IMR-90 (cell line): Measurements from ENCODE around the gene MARCOL. TPM values are rescaled to one million over a fixed set of nuclear protein-coding genes. Genes with fewer than 3 reads are reported as not detected.

Experiments used
- ATAC-seq: fragments of 200-7000 bp; cut with Tn5 transposase; 2 replicates; pipeline ENCODE4 v1.9.1; 2020; ENCODE audit warnings: low read depth, mild to moderate bottlenecking, moderate library complexity
- BruUV-seq: library from RNA; stranded (reverse); fragments of 400-500 nt; replicated peaks from 2 replicates; lab custom pipeline; 2021; lab: Mats Ljungman, UMichigan
- CTCF ChIA-PET: fragments of 300-600 bp; formaldehyde crosslinking; extraction: SDS; loops from one replicate; lab custom pipeline; 2021; ENCODE audit warnings: antibody characterized with exemption; lab: Yijun Ruan, JAX
- POLR2A ChIA-PET: fragments of 300-600 bp; sonication (Branson Sonifier 250); formaldehyde crosslinking; loops from one replicate; lab custom pipeline; 2022; ENCODE audit warnings: antibody characterized with exemption; ENCODE audit not compliant: unreplicated experiment; lab: Charles Lee
- DNase-seq: peaks from one replicate; pipeline ENCODE4 v3.0.0; 2013
- H2AFZ ChIP-seq: replicated peaks from 2 replicates; pipeline ENCODE3; 2013; ENCODE audit warnings: low read length, mild to moderate bottlenecking; ENCODE audit not compliant: poor library complexity
- H2AK5ac ChIP-seq: 2 replicates; pipeline ENCODE4 v1.6.1; 2013; ENCODE audit warnings: low read depth, low read length, inconsistent platforms
- H2AK9ac ChIP-seq: replicated peaks from 2 replicates; pipeline ENCODE3; 2013; ENCODE audit warnings: mild to moderate bottlenecking, low read depth, low read length, moderate library complexity; ENCODE audit not compliant: poor library complexity
- H2BK120ac ChIP-seq: 2 replicates; pipeline ENCODE4 v1.6.1; 2013; ENCODE audit warnings: low read depth, low read length, inconsistent platforms
- H2BK15ac ChIP-seq: 3 replicates; pipeline ENCODE4 v1.6.1; 2013; ENCODE audit warnings: low read depth, low read length, inconsistent platforms
- H2BK20ac ChIP-seq: 2 replicates; pipeline ENCODE4 v1.6.1; 2013; ENCODE audit warnings: low read depth, mild to moderate bottlenecking, inconsistent platforms, low read length, moderate library complexity
- H2BK5ac ChIP-seq: 2 replicates; pipeline ENCODE4 v1.6.1; 2013; ENCODE audit warnings: mild to moderate bottlenecking, low read depth, low read length, inconsistent platforms; ENCODE audit not compliant: poor library complexity, severe bottlenecking
- H3K14ac ChIP-seq: replicated peaks from 2 replicates; pipeline ENCODE4 v1.6.1; 2013; ENCODE audit warnings: low read depth, low read length, inconsistent platforms
- H3K18ac ChIP-seq: 2 replicates; pipeline ENCODE4 v1.6.1; 2013; ENCODE audit warnings: low read depth, low read length, control low read depth
- H3K23ac ChIP-seq: 2 replicates; pipeline ENCODE4 v1.6.1; 2013; ENCODE audit warnings: low read depth, low read length, inconsistent platforms
- H3K27ac ChIP-seq: 2 replicates; pipeline ENCODE4 v1.5.1; 2013; ENCODE audit warnings: mild to moderate bottlenecking, control low read depth, low read length; ENCODE audit not compliant: insufficient read depth
- H3K27me3 ChIP-seq: 2 replicates; pipeline ENCODE4 v1.6.1; 2013; ENCODE audit warnings: low read length; ENCODE audit not compliant: control insufficient read depth, insufficient read depth
- H3K36me3 ChIP-seq: 2 replicates; pipeline ENCODE4 v1.6.1; 2013; ENCODE audit warnings: low read length, mixed read lengths; ENCODE audit not compliant: control insufficient read depth, insufficient read depth
- H3K4ac ChIP-seq: 2 replicates; pipeline ENCODE4 v1.6.1; 2013; ENCODE audit warnings: low read depth, low read length, inconsistent platforms
- H3K4me1 ChIP-seq: 2 replicates; pipeline ENCODE4 v1.6.1; 2013; ENCODE audit warnings: low read length, mixed read lengths; ENCODE audit not compliant: control insufficient read depth, insufficient read depth
- H3K4me2 ChIP-seq: 2 replicates; pipeline ENCODE4 v1.6.1; 2013; ENCODE audit warnings: low read depth, mild to moderate bottlenecking, control low read depth, low read length, moderate library complexity
- H3K4me3 ChIP-seq: 2 replicates; pipeline ENCODE4 v1.5.1; 2013; ENCODE audit warnings: low read depth, mild to moderate bottlenecking, control low read depth, low read length, moderate library complexity; ENCODE audit not compliant: insufficient read depth
- H3K56ac ChIP-seq: 2 replicates; pipeline ENCODE4 v1.6.1; 2013; ENCODE audit warnings: low read length, inconsistent platforms; ENCODE audit not compliant: insufficient read depth; ENCODE audit errors: extremely low read depth
- H3K79me1 ChIP-seq, 2 experiments: 2 replicates each; pipeline ENCODE4 v1.6.1; 2013; ENCODE audit warnings: low read length in 2 of 2, inconsistent platforms in 1 of 2, low read depth in 1 of 2
- H3K9ac ChIP-seq: 2 replicates; pipeline ENCODE4 v1.6.1; 2013; ENCODE audit warnings: low read depth, low read length, control low read depth
- H3K9me1 ChIP-seq: 2 replicates; pipeline ENCODE4 v1.6.1; 2013; ENCODE audit warnings: low read length, inconsistent platforms; ENCODE audit not compliant: insufficient read depth
- H3K9me3 ChIP-seq: 2 replicates; pipeline ENCODE4 v1.6.1; 2013; ENCODE audit warnings: low read length; ENCODE audit not compliant: control insufficient read depth, insufficient read depth
- H4K20me1 ChIP-seq: 2 replicates; pipeline ENCODE4 v1.6.1; 2013; ENCODE audit warnings: low read length, inconsistent platforms; ENCODE audit not compliant: insufficient read depth
- H4K5ac ChIP-seq: 2 replicates; pipeline ENCODE4 v1.6.1; 2013; ENCODE audit warnings: mild to moderate bottlenecking, low read depth, low read length, control low read depth
- H4K8ac ChIP-seq, 2 experiments: 2 replicates each; pipeline ENCODE4 v1.6.1; 2013; ENCODE audit warnings: low read depth in 2 of 2, low read length in 2 of 2, control low read depth in 1 of 2, inconsistent platforms in 1 of 2
- H4K91ac ChIP-seq: 2 replicates; pipeline ENCODE4 v1.6.1; 2013; ENCODE audit warnings: low read depth, low read length, inconsistent platforms; ENCODE audit not compliant: insufficient read depth
- CEBPB ChIP-seq: IDR thresholded peaks from 2 replicates; pipeline ENCODE4 v1.6.1; 2012; ENCODE audit warnings: low read depth, low read length, improper control_type of control experiment
- CHD1 ChIP-seq: IDR thresholded peaks from 2 replicates; pipeline ENCODE4 v1.6.1; 2012; ENCODE audit warnings: low read depth, low read length, improper control_type of control experiment
- FOS ChIP-seq: fragments of 150-350 bp; IDR thresholded peaks from 2 replicates; pipeline ENCODE4 v1.6.1; 2016; ENCODE audit warnings: low read depth, low read length
- MAFK ChIP-seq: IDR thresholded peaks from 2 replicates; pipeline ENCODE4 v1.6.1; 2012; ENCODE audit warnings: low read depth, low read length, improper control_type of control experiment
- MAZ ChIP-seq: IDR thresholded peaks from 2 replicates; pipeline ENCODE4 v1.6.1; 2012; ENCODE audit warnings: low read depth, mild to moderate bottlenecking, low read length, improper control_type of control experiment, moderate library complexity, borderline replicate concordance
- WGBS, 2 experiments: methylation state at CpG; one replicate each; pipeline versions ENCODE4 v1.1.5 to v1.1.7; 2013; ENCODE audit warnings: missing lambda C conversion rate in 2 of 2; ENCODE audit not compliant: insufficient read length in 1 of 2; ENCODE audit errors: extremely low coverage in 2 of 2; 5-methylcytosine and 5-hydroxymethylcytosine counted together
- dilution Hi-C: fragments of 300-500 bp; cut with HindIII; formaldehyde crosslinking; loops from one replicate; pipeline ENCODE4 v1.14.3; 2018; ENCODE audit warnings: low sequenced_read_pairs; ENCODE audit not compliant: unreplicated experiment
- in situ Hi-C: fragments of 300-500 bp; cut with MboI; formaldehyde crosslinking; loops from 3 replicates; pipeline ENCODE4 v1.14.3; 2019; ENCODE audit warnings: low sequenced_read_pairs, inconsistent platforms, mixed read lengths
- intact Hi-C: fragments of 100-400 bp; cut with micrococcal nuclease; formaldehyde crosslinking; loops from 2 replicates; pipeline ENCODE4 v1.10.0; 2022
- polyA plus RNA-seq, 3 experiments: library from polyadenylated mRNA; depleted of rRNA; stranded (reverse); fragments of >200 nt; gene quantifications; 2 replicates each; pipeline ENCODE4 v1.2.3, GENCODE V29; 2012; ENCODE audit warnings: low replicate concordance in 1 of 3
- total RNA-seq: library from RNA; depleted of rRNA; stranded (reverse); fragments of >200 nt; gene quantifications from 2 replicates; pipeline ENCODE4 v1.2.3, GENCODE V29; 2012
- TF ChIP-seq, protein P1 (sequence below): conservative IDR thresholded peaks from 2 replicates; pipeline ENCODE4 v1.5.1; 2012; ENCODE audit warnings: mild to moderate bottlenecking, low read depth, low read length, improper control_type of control experiment

MARCOL gene
- total and polyA plus RNA-seq, 2 of the 4 experiments (the other 2 are of a cell fraction): not detected

DNA sequence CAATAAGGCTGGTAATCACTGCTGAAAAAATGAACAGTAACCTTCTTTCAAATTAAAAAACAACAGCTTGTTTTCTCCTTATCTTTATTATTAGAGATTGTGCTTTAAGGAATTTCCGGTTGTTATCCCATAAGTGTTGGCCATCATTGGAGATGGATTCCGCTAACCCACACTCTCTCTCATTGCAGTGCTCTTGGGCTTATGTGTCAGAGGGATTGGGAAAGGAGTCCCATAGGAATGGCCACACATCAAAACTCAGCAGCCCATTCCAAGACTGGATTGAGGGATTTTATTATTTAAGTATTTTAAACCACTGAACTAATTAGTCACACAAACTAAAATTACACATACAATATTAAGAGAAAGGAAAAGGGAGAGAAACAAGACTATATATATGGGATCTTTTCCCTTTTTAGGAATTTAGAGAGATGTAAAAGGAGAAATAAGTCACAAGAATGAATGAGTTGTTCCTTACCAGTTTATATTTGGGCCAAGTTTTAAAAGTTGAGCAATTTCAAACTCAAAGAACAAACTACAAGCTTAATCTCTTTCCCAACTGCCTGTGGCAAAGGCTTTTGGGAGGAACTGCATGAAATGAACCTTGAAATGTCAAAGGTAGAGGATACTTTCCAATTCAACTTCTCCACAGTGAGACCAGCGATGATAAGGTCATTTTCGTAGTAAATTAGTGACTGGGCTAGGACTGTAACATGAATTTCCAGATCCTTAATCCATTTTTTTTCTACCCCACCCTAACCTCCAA lies 33.1 kb upstream of the MARCOL start:
- Histone ChIP-seq H3K18ac (no peak overlapping the region), H2AFZ (no peak overlapping the region), H4K8ac (no peak overlapping the region), H3K36me3 (no peaks in the 10 kb centered on the region), H3K9me1 (no peaks in the 10 kb centered on the region), H4K5ac (no peak overlapping the region), H2AK9ac (no peak overlapping the region), H3K56ac (no peak overlapping the region), H4K20me1 (no peaks in the 10 kb centered on the region), H3K14ac (no peak overlapping the region), H2BK15ac (no peak overlapping the region), H3K9ac (no peak overlapping the region), H3K4me1 (no peaks in the 10 kb centered on the region), H2BK20ac (no peak overlapping the region), H3K79me1 (no peaks in the 10 kb centered on the region), H3K27ac (no peak overlapping the region), H3K9me3 (no peaks in the 10 kb centered on the region), H3K4me2 (no peak overlapping the region), H3K23ac (no peak overlapping the region), H3K4me3 (no peak overlapping the region), H2BK120ac (no peak overlapping the region), H4K91ac (no peak overlapping the region), H3K27me3 (no peaks in the 10 kb centered on the region), H2BK5ac (no peak overlapping the region), H2AK5ac (no peak overlapping the region), H3K4ac (no peak overlapping the region)
- WGBS, 2 experiments: no CpG with 5 or more reads among the region's 4 CpGs
- intact Hi-C loops (no loop called here), in situ Hi-C loops (no loop called here), dilution Hi-C loops (no loop called here)
- CTCF ChIA-PET: no interaction called here
- ATAC-seq: no peak
- POLR2A ChIA-PET: no interaction called here
- DNase-seq: no peak
- TF ChIP-seq, protein P1, sequence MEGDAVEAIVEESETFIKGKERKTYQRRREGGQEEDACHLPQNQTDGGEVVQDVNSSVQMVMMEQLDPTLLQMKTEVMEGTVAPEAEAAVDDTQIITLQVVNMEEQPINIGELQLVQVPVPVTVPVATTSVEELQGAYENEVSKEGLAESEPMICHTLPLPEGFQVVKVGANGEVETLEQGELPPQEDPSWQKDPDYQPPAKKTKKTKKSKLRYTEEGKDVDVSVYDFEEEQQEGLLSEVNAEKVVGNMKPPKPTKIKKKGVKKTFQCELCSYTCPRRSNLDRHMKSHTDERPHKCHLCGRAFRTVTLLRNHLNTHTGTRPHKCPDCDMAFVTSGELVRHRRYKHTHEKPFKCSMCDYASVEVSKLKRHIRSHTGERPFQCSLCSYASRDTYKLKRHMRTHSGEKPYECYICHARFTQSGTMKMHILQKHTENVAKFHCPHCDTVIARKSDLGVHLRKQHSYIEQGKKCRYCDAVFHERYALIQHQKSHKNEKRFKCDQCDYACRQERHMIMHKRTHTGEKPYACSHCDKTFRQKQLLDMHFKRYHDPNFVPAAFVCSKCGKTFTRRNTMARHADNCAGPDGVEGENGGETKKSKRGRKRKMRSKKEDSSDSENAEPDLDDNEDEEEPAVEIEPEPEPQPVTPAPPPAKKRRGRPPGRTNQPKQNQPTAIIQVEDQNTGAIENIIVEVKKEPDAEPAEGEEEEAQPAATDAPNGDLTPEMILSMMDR: no peak
- TF ChIP-seq CEBPB (no peak), CHD1 (no peak), FOS (no peak), MAZ (no peak), MAFK (no peak)
- BruUV-seq: no TSS peak
